WTC11 (cell line): ENCODE measurements around the gene HELZ.

ENCODE experiments used
- CREB1 ChIP-seq: sonication (generic); formaldehyde crosslinking; IDR thresholded peaks from 2 replicates; pipeline ENCODE4 v1.8.0; 2023; ENCODE audit warnings: mild to moderate bottlenecking, missing genetic modification reagents
- CTCF ChIP-seq: fragments of 200-600 bp; IDR thresholded peaks from 2 replicates; pipeline ENCODE4 v1.8.0; 2022; ENCODE audit warnings: antibody characterized with exemption
- GABPB1 ChIP-seq: sonication (generic); formaldehyde crosslinking; IDR thresholded peaks from 2 replicates; pipeline ENCODE4 v1.8.1; 2023; ENCODE audit warnings: mild to moderate bottlenecking, missing genetic modification reagents
- HMGA2 ChIP-seq: fragments of 250-450 bp; sonication (Bioruptor Pico); IDR thresholded peaks from 2 replicates; pipeline ENCODE4 v1.4.0; 2021; ENCODE audit warnings: mild to moderate bottlenecking, moderate library complexity
- NR2C2 ChIP-seq: sonication (generic); formaldehyde crosslinking; IDR thresholded peaks from 2 replicates; pipeline ENCODE4 v1.8.0; 2022; ENCODE audit warnings: mild to moderate bottlenecking, missing genetic modification reagents
- ZNF416 ChIP-seq: fragments of 250-450 bp; sonication (Bioruptor Pico); IDR thresholded peaks from 2 replicates; pipeline ENCODE4 v1.9.0; 2021; ENCODE audit warnings: mild to moderate bottlenecking, inconsistent platforms
- TF ChIP-seq, protein P1 (sequence below): sonication (generic); formaldehyde crosslinking; IDR thresholded peaks from 2 replicates; pipeline ENCODE4 v1.8.0; 2022; ENCODE audit warnings: mild to moderate bottlenecking, missing genetic modification reagents
- TF ChIP-seq, protein P2 (sequence below): sonication (generic); formaldehyde crosslinking; IDR thresholded peaks from 2 replicates; pipeline ENCODE4 v1.8.1; 2022; ENCODE audit warnings: missing genetic modification reagents, borderline replicate concordance
- TF ChIP-seq, protein P3 (sequence below): sonication (generic); formaldehyde crosslinking; IDR thresholded peaks from 2 replicates; pipeline ENCODE4 v1.8.0; 2023; ENCODE audit warnings: missing genetic modification reagents, mild to moderate bottlenecking, borderline replicate concordance

DNA sequence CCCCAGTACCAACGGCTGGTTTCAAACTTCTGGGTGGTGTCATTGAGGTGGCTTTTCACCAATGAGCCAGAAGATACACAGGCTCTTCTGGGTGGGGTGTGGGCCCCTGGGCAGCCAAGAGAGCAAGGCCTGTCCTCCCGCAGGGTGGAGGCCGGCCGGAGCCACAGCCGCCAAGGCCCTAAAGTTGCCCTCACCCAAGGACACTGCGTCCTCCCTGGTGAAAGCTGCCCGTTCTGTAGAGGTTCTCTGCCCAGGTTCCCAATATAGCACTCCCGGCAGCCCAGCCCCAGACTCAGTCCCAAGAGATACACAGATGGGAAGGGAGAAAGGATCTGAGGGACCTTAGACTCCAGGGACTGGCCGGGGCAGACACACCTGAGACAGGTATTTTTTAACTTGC, 211.4 kb downstream of the HELZ start:
- TF ChIP-seq, protein P1, sequence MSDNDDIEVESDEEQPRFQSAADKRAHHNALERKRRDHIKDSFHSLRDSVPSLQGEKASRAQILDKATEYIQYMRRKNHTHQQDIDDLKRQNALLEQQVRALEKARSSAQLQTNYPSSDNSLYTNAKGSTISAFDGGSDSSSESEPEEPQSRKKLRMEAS (CRISPR knock-in tag) = no peak
- TF ChIP-seq, protein P2, sequence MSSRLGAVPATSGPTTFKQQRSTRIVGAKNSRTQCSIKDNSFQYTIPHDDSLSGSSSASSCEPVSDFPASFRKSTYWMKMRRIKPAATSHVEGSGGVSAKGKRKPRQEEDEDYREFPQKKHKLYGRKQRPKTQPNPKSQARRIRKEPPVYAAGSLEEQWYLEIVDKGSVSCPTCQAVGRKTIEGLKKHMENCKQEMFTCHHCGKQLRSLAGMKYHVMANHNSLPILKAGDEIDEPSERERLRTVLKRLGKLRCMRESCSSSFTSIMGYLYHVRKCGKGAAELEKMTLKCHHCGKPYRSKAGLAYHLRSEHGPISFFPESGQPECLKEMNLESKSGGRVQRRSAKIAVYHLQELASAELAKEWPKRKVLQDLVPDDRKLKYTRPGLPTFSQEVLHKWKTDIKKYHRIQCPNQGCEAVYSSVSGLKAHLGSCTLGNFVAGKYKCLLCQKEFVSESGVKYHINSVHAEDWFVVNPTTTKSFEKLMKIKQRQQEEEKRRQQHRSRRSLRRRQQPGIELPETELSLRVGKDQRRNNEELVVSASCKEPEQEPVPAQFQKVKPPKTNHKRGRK (CRISPR knock-in tag) = no peak
- TF ChIP-seq, protein P3, sequence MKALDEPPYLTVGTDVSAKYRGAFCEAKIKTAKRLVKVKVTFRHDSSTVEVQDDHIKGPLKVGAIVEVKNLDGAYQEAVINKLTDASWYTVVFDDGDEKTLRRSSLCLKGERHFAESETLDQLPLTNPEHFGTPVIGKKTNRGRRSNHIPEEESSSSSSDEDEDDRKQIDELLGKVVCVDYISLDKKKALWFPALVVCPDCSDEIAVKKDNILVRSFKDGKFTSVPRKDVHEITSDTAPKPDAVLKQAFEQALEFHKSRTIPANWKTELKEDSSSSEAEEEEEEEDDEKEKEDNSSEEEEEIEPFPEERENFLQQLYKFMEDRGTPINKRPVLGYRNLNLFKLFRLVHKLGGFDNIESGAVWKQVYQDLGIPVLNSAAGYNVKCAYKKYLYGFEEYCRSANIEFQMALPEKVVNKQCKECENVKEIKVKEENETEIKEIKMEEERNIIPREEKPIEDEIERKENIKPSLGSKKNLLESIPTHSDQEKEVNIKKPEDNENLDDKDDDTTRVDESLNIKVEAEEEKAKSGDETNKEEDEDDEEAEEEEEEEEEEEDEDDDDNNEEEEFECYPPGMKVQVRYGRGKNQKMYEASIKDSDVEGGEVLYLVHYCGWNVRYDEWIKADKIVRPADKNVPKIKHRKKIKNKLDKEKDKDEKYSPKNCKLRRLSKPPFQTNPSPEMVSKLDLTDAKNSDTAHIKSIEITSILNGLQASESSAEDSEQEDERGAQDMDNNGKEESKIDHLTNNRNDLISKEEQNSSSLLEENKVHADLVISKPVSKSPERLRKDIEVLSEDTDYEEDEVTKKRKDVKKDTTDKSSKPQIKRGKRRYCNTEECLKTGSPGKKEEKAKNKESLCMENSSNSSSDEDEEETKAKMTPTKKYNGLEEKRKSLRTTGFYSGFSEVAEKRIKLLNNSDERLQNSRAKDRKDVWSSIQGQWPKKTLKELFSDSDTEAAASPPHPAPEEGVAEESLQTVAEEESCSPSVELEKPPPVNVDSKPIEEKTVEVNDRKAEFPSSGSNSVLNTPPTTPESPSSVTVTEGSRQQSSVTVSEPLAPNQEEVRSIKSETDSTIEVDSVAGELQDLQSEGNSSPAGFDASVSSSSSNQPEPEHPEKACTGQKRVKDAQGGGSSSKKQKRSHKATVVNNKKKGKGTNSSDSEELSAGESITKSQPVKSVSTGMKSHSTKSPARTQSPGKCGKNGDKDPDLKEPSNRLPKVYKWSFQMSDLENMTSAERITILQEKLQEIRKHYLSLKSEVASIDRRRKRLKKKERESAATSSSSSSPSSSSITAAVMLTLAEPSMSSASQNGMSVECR = no peak
- no peak for TF ChIP-seq HMGA2 (CRISPR knock-in tag)
- no peak for TF ChIP-seq ZNF416 (CRISPR knock-in tag)
- no peak for TF ChIP-seq CTCF
- no peak for TF ChIP-seq GABPB1 (CRISPR knock-in tag)
- no peak for TF ChIP-seq CREB1
- no peak for TF ChIP-seq NR2C2 (CRISPR knock-in tag)
